H1 (cell line): Measurements from ENCODE around the gene PRMT9. TPM values are rescaled to one million over a fixed set of nuclear protein-coding genes. Genes with fewer than 3 reads are reported as not detected.

Experiments
- CTCF ChIA-PET: fragments of 300-600 bp; sonication (Branson Sonifier 250); formaldehyde crosslinking; loops from one replicate; lab custom pipeline; 2021; ENCODE audit not compliant: partially characterized antibody; lab: Charles Lee
- POLR2A ChIA-PET: fragments of 300-600 bp; sonication (Branson Sonifier 250); formaldehyde crosslinking; loops from one replicate; lab custom pipeline; 2021; ENCODE audit warnings: inconsistent platforms; ENCODE audit not compliant: partially characterized antibody; lab: Charles Lee
- DNase-seq, 2 experiments: peaks; one replicate each; pipeline versions ENCODE4 v3.0.0 to v3.0.0-alpha.2; 2010 to 2022; ENCODE audit warnings: low spot score in 2 of 2, low read depth in 1 of 2, mixed read lengths in 1 of 2
- FAIRE-seq: peaks from 2 replicates; lab custom pipeline; 2011; peaks lifted over from hg19 to GRCh38; lab: Jason Lieb, UNC
- H2AFZ ChIP-seq: 2 replicates; pipeline ENCODE4 v1.8.1; 2012; ENCODE audit warnings: low read length, inconsistent platforms
- H2AK5ac ChIP-seq: 2 replicates; pipeline ENCODE4 v1.6.1; 2013; ENCODE audit warnings: low read depth, low read length
- H2BK120ac ChIP-seq: replicated peaks from 2 replicates; pipeline ENCODE3; 2013; ENCODE audit warnings: low read depth, low read length, inconsistent platforms
- H2BK12ac ChIP-seq: 2 replicates; pipeline ENCODE4 v1.6.1; 2013; ENCODE audit warnings: low read depth, low read length
- H2BK15ac ChIP-seq: 2 replicates; pipeline ENCODE4 v1.6.1; 2013; ENCODE audit warnings: low read length
- H2BK20ac ChIP-seq: 2 replicates; pipeline ENCODE4 v1.6.1; 2013; ENCODE audit warnings: low read length
- H2BK5ac ChIP-seq: 2 replicates; pipeline ENCODE4 v1.6.1; 2013; ENCODE audit warnings: low read depth, low read length
- H3K14ac ChIP-seq: 2 replicates; pipeline ENCODE4 v1.6.1; 2013; ENCODE audit warnings: inconsistent platforms; ENCODE audit not compliant: insufficient read length
- H3K18ac ChIP-seq: 2 replicates; pipeline ENCODE4 v1.6.1; 2013; ENCODE audit warnings: low read length; ENCODE audit errors: extremely low read depth
- H3K23ac ChIP-seq: 2 replicates; pipeline ENCODE4 v1.6.1; 2013; ENCODE audit warnings: inconsistent platforms; ENCODE audit not compliant: insufficient read length
- H3K23me2 ChIP-seq: 2 replicates; pipeline ENCODE4 v1.6.1; 2013; ENCODE audit warnings: low read depth, low read length
- H3K27ac ChIP-seq: 2 replicates; pipeline ENCODE4 v1.6.1; 2011; ENCODE audit warnings: low read depth, low read length, inconsistent platforms
- H3K27me3 ChIP-seq, 4 experiments: replicated peaks in 1 of 4; 1 replicate in 1 of 4; 2 replicates in 3 of 4; pipeline versions ENCODE4 v1.6.1 to v1.8.1; 2011 to 2013; ENCODE audit warnings: low read length in 3 of 4, mild to moderate bottlenecking in 3 of 4, inconsistent platforms in 2 of 4, mixed read lengths in 2 of 4, moderate library complexity in 1 of 4; ENCODE audit not compliant: control insufficient read depth in 3 of 4, insufficient read depth in 3 of 4; ENCODE audit errors: extremely low read depth in 1 of 4
- H3K36me3 ChIP-seq, 4 experiments: 2 replicates each; pipeline versions ENCODE4 v1.6.1 to v1.8.1; 2011 to 2013; ENCODE audit warnings: mild to moderate bottlenecking in 4 of 4, low read length in 3 of 4, moderate library complexity in 2 of 4, control low read depth in 1 of 4, inconsistent platforms in 1 of 4; ENCODE audit not compliant: insufficient read depth in 4 of 4, control insufficient read depth in 2 of 4
- H3K4ac ChIP-seq: replicated peaks from 2 replicates; pipeline ENCODE3; 2013; ENCODE audit warnings: low read length, low read depth, mixed read lengths, inconsistent platforms; ENCODE audit not compliant: insufficient read length
- H3K4me1 ChIP-seq, 4 experiments: replicated peaks in 1 of 4; 1 replicate in 1 of 4; 2 replicates in 3 of 4; pipeline versions ENCODE4 v1.6.1 to v1.8.1; 2011 to 2013; ENCODE audit warnings: low read length in 3 of 4, inconsistent platforms in 2 of 4, mixed read lengths in 1 of 4; ENCODE audit not compliant: insufficient read depth in 4 of 4, control insufficient read depth in 3 of 4
- H3K4me2 ChIP-seq, 2 experiments: 2 replicates each; pipeline versions ENCODE4 v1.6.1 to v1.8.1; 2011 to 2013; ENCODE audit warnings: low read depth in 2 of 2, low read length in 2 of 2, control low read depth in 1 of 2, inconsistent platforms in 1 of 2, mild to moderate bottlenecking in 1 of 2; ENCODE audit not compliant: insufficient read depth in 1 of 2
- H3K4me3 ChIP-seq, 4 experiments: fragments of 200-600, 300-600 bp in 1 of 4; sonication (generic), shearing (Covaris generic), sonication (Bioruptor Twin) in 1 of 4; 2 replicates each; pipeline versions ENCODE4 v1.5.1 to v1.8.1; 2011 to 2016; ENCODE audit warnings: low read length in 4 of 4, low read depth in 3 of 4, control low read depth in 2 of 4, inconsistent platforms in 2 of 4, mild to moderate bottlenecking in 2 of 4, mixed read lengths in 1 of 4, moderate library complexity in 1 of 4; ENCODE audit not compliant: insufficient read depth in 2 of 4; ENCODE audit errors: extremely low read depth in 1 of 4
- H3K56ac ChIP-seq: replicated peaks from 2 replicates; pipeline ENCODE3; 2013; ENCODE audit warnings: low read depth, mild to moderate bottlenecking, mixed read lengths, low read length, inconsistent platforms; ENCODE audit not compliant: insufficient read length
- H3K79me1 ChIP-seq: 2 replicates; pipeline ENCODE4 v1.6.1; 2013; ENCODE audit warnings: low read depth, low read length, control low read depth
- H3K79me2 ChIP-seq, 2 experiments: 2 replicates each; pipeline versions ENCODE4 v1.6.1 to v1.8.1; 2012 to 2013; ENCODE audit warnings: low read length in 2 of 2, mild to moderate bottlenecking in 2 of 2, inconsistent platforms in 1 of 2; ENCODE audit not compliant: insufficient read depth in 2 of 2, control insufficient read depth in 1 of 2
- H3K9ac ChIP-seq, 4 experiments: replicated peaks in 1 of 4; 1 replicate in 1 of 4; 2 replicates in 3 of 4; pipeline versions ENCODE4 v1.6.1 to v1.8.1; 2011 to 2013; ENCODE audit warnings: low read depth in 3 of 4, low read length in 3 of 4, control low read depth in 2 of 4, mild to moderate bottlenecking in 2 of 4, moderate library complexity in 2 of 4, inconsistent platforms in 1 of 4; ENCODE audit errors: extremely low read depth in 1 of 4
- H3K9me3 ChIP-seq, 2 experiments: 2 replicates each; pipeline versions ENCODE4 v1.6.1 to v1.8.1; 2012 to 2013; ENCODE audit warnings: mild to moderate bottlenecking in 2 of 2, moderate library complexity in 2 of 2, control low read depth in 1 of 2, inconsistent platforms in 1 of 2, low read depth in 1 of 2, low read length in 1 of 2, mixed read lengths in 1 of 2; ENCODE audit not compliant: insufficient read depth in 2 of 2
- H4K20me1 ChIP-seq, 2 experiments: replicated peaks in 1 of 2; 2 replicates each; pipeline versions ENCODE3 to v1.8.1; 2011 to 2013; ENCODE audit warnings: inconsistent platforms in 2 of 2, low read length in 2 of 2, mild to moderate bottlenecking in 1 of 2; ENCODE audit not compliant: insufficient read depth in 2 of 2, control insufficient read depth in 1 of 2
- H4K5ac ChIP-seq: 2 replicates; pipeline ENCODE4 v1.6.1; 2013; ENCODE audit warnings: low read length, low read depth, mixed read lengths, inconsistent platforms; ENCODE audit not compliant: insufficient read length
- H4K8ac ChIP-seq: 2 replicates; pipeline ENCODE4 v1.8.0; 2013; ENCODE audit warnings: mild to moderate bottlenecking, moderate library complexity, low read length, inconsistent platforms; ENCODE audit not compliant: insufficient read depth; ENCODE audit errors: extremely low read depth
- H4K91ac ChIP-seq: replicated peaks from 2 replicates; pipeline ENCODE3; 2013; ENCODE audit warnings: low read length, mixed read lengths, inconsistent platforms; ENCODE audit not compliant: insufficient read length
- ASH2L ChIP-seq: fragments of 200-600, 300-600 bp; sonication (generic); IDR thresholded peaks from one replicate; pipeline ENCODE4 v1.7.1; 2017; ENCODE audit warnings: low read length
- CHD2 ChIP-seq: IDR thresholded peaks from 2 replicates; pipeline ENCODE4 v1.6.1; 2012; ENCODE audit warnings: low read length, improper control_type of control experiment
- CTBP2 ChIP-seq: IDR thresholded peaks from 2 replicates; pipeline ENCODE4 v1.7.0; 2011; ENCODE audit warnings: borderline replicate concordance, mild to moderate bottlenecking, moderate library complexity, mixed read lengths, low read length; ENCODE audit not compliant: insufficient read depth, insufficient read length
- EGR1 ChIP-seq: IDR thresholded peaks from 2 replicates; pipeline ENCODE4 v1.6.1; 2011; ENCODE audit warnings: low read depth, low read length, borderline replicate concordance
- RAD21 ChIP-seq, 2 experiments: IDR thresholded peaks in 1 of 2; conservative IDR thresholded peaks in 1 of 2; 2 replicates each; pipeline ENCODE4 v1.6.1; 2011; ENCODE audit warnings: low read depth in 2 of 2, low read length in 2 of 2, improper control_type of control experiment in 1 of 2, inconsistent platforms in 1 of 2, mild to moderate bottlenecking in 1 of 2, moderate library complexity in 1 of 2
- RFX5 ChIP-seq: IDR thresholded peaks from 2 replicates; pipeline ENCODE4 v1.6.1; 2011; ENCODE audit warnings: low read depth, low read length, improper control_type of control experiment, borderline replicate concordance
- RNF2 ChIP-seq: fragments of 200-900, 300-1000 bp; sonication (generic); IDR thresholded peaks from 2 replicates; pipeline ENCODE4 v1.7.1; 2016; ENCODE audit warnings: borderline replicate concordance, low read depth, mild to moderate bottlenecking, antibody characterized with exemption, low read length; ENCODE audit not compliant: poor library complexity, severe bottlenecking; ENCODE audit errors: missing control alignments
- SAP30 ChIP-seq: fragments of 300-600 bp; sonication (generic); IDR thresholded peaks from 2 replicates; pipeline ENCODE4 v1.7.1; 2012; ENCODE audit warnings: low read length, moderate library complexity, mild to moderate bottlenecking, inconsistent platforms; ENCODE audit not compliant: insufficient read depth, insufficient replicate concordance
- SIRT6 ChIP-seq: IDR thresholded peaks from one replicate; pipeline ENCODE4 v1.7.1; 2012; ENCODE audit warnings: low read length, inconsistent platforms
- SIX5 ChIP-seq: IDR thresholded peaks from 2 replicates; pipeline ENCODE4 v1.6.1; 2011; ENCODE audit warnings: mild to moderate bottlenecking, low read depth, low read length
- TAF7 ChIP-seq: optimal IDR thresholded peaks from 2 replicates; pipeline ENCODE3; 2011; ENCODE audit warnings: low read depth, mild to moderate bottlenecking, inconsistent platforms, low read length, moderate library complexity, borderline replicate concordance
- TCF12 ChIP-seq: IDR thresholded peaks from 2 replicates; pipeline ENCODE4 v1.6.1; 2011; ENCODE audit warnings: low read depth, mild to moderate bottlenecking, low read length
- polyA plus RNA-seq, 7 experiments: library from polyadenylated mRNA; depleted of rRNA in 3 of 7; stranded (reverse) in 5 of 7; unstranded in 2 of 7; fragments of >200 nt in 5 of 7; fragments of 200-250 nt in 2 of 7; gene quantifications; 1 replicate in 5 of 7; 2 replicates in 1 of 7; 4 replicates in 1 of 7; pipeline versions ENCODE4 v1.2.1 to v1.2.3, GENCODE V29; 2011 to 2013; ENCODE audit warnings: missing spikeins in 2 of 7, mixed read lengths in 2 of 7
- total RNA-seq: library from RNA; stranded (reverse); fragmentation: NEBNext Ultra II Directional; extraction: Animal tissue kit (Norgen Biotek cat#: 25700); gene quantifications from 2 replicates; pipeline ENCODE4 v1.2.1, GENCODE V29; 2021

The PRMT9 gene
- total and polyA plus RNA-seq, 2 of the 8 experiments (the other 6 are each of a cell fraction or from before 2014, with no cell fraction given), result 3.8 to 9.6 TPM

GRCh38 chr4:147651563-147651962 lies 32.4 kb downstream of the PRMT9 start (continued):
- TF ChIP-seq SIX5, result no peak

- FAIRE-seq, result no peak
- H3K4me1 ChIP-seq, result peaks cover 0 to 3% (median 0%) of the 10 kb centered on the region in 4 experiments; a peak in 1 of 7 replicates
- no peaks in the 10 kb centered on the region; the same call in 1 of the 2 replicates for H3K79me1 ChIP-seq
- no peak overlapping the region for H3K27ac ChIP-seq
- H2BK120ac ChIP-seq, result no peak overlapping the region
- no peak overlapping the region for H3K18ac ChIP-seq
- H4K5ac ChIP-seq, result no peak overlapping the region
- H3K9me3 ChIP-seq, result no peaks in the 10 kb centered on the region
- no peak for DNase-seq
- H3K23me2 ChIP-seq, result no peaks in the 10 kb centered on the region
- no peak overlapping the region for H2BK12ac ChIP-seq
- no peak overlapping the region for H2AFZ ChIP-seq
- no peak overlapping the region for H2AK5ac ChIP-seq
- no peak overlapping the region for H3K9ac ChIP-seq
- H3K79me2 ChIP-seq, result peaks cover 0 to 12% of the 10 kb centered on the region in 2 experiments; a peak in 2 of 4 replicates
- ChIA-PET POLR2A (no interaction called here), CTCF (interaction anchor here (0.6 to 2.0 kb wide), 5 partner anchors 8 to 218 kb away, joined by 3 to 9 read pairs (median 4); no protein-coding TSS in a partner anchor)
- H3K56ac ChIP-seq, result no peak overlapping the region
- H3K36me3 ChIP-seq, result peaks cover 0 to 11% (median 4%) of the 10 kb centered on the region in 4 experiments; a peak in 3 of 8 replicates
- no peak overlapping the region for H4K91ac ChIP-seq
- H3K4ac ChIP-seq, result no peak overlapping the region
- H4K20me1 ChIP-seq, result no peaks in the 10 kb centered on the region
- no peak overlapping the region for H3K4me3 ChIP-seq
- H3K4me2 ChIP-seq, result no peak overlapping the region
- H2BK5ac ChIP-seq, result no peak overlapping the region
- no peak overlapping the region for H4K8ac ChIP-seq
- no peak overlapping the region for H3K23ac ChIP-seq
- H2BK20ac ChIP-seq, result no peak overlapping the region
- H3K14ac ChIP-seq, result no peak overlapping the region
- no peaks in the 10 kb centered on the region for H3K27me3 ChIP-seq
- no peak overlapping the region for H2BK15ac ChIP-seq
- TF ChIP-seq SIX5, result no peak
- no peak for TF ChIP-seq RNF2
- no peak for TF ChIP-seq EGR1
- TF ChIP-seq TAF7, result no peak
- no peak for TF ChIP-seq CHD2
- TF ChIP-seq RFX5, result no peak
- no peak for TF ChIP-seq CTBP2
- TF ChIP-seq TCF12, result no peak
- TF ChIP-seq SAP30, result no peak
- TF ChIP-seq ASH2L, result no peak
- no peak for TF ChIP-seq RAD21 (IDR thresholded peaks at IDR 0.05 in 1 of 2, conservative IDR thresholded peaks at IDR 0.05 in 1 of 2; ENCODE audit: low read depth in 2 of 2, low read length in 2 of 2)
- no peak for TF ChIP-seq SIRT6
Measured at GRCh38 chr4:147648656-147649055, 35.3 kb downstream of the PRMT9 start.
